GM21528 (cell line): ENCODE results near the gene NR3C2.

Experiments used
- ATAC-seq: cut with Tn5 transposase; IDR thresholded peaks from one replicate; pipeline ENCODE4 v1.9.1; 2021; ENCODE audit warnings: mild to moderate bottlenecking, moderate library complexity; ENCODE audit not compliant: unreplicated experiment, low FRiP score

The NR3C2 gene

DNA sequence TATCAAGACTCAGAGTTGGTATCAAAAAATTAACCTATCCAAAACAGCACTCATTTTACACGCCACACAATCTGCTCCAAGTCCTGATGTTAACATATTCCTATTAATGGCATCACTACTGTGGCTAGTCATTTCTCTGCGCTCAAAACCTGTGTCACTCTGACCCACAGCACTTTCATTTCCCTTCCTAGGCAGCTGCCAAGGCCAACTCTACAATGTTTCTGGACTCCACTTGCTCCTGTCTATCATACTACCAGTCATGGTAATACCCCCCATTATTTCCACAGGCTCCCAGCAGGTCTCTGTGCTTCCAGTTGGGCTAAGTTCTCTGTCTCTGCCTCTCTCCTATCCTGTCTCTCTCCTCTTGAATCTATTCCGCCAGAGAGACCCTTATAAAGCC lies 323.6 kb downstream of the NR3C2 start:
- ATAC-seq: no peak

DNA sequence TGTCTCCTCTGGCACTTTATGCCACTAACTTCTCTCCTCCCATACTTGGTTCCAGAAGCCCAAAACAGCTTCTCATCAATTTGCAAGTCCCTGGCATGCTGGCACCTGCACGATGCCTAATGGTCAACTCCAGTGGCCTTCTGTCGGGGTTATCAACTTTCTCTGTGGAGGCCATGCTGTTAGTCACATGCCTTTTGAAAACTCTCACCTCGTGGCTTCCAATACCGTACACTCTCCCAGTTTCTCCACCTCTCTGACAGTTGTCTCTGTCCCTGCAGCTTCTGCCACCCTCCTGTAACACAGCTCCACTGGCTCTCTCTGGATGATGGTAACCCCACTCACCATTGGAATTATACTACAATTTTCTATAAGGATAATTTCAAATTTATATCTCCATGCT lies 324.0 kb downstream of the NR3C2 start:
- no peak for ATAC-seq

DNA sequence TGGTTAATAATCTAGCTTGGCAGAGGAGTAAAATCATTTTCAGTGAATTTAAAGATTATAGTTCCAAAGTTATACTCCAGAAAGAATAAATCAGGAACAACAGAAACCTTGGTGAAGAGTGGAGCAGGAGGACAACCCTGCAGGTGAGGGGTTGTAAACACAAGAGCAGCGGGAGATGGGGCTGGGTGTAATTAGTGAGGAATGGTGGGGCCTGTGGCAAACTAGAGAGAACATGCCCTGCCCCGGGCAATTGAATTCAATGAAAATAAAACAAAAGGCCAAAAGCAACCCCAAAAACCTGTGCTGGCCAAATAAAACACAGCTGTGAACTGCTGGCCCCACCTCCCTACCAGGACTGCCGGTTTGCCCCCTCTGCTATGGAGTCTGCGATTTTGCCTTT lies 325.2 kb downstream of the NR3C2 start:
- no peak for ATAC-seq

DNA sequence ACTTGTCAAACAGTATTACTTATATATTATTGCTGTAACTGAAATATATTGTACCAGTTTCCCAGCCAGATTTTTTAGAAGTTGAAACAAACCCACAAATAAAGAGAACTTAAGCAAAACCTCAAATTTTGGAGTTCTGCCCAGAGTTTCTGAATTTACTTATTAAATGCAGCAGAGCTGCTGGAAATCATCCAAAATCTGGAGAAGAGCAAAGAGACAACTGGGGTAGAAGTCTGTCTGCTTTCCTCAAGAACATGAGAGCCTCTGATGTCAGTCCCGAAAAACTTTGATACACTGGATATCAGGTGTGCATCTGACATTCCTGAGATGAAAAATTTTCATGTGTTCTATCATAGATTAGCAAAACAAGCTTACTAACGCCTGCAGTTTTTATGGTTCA lies 325.9 kb downstream of the NR3C2 start:
- ATAC-seq: no peak

DNA sequence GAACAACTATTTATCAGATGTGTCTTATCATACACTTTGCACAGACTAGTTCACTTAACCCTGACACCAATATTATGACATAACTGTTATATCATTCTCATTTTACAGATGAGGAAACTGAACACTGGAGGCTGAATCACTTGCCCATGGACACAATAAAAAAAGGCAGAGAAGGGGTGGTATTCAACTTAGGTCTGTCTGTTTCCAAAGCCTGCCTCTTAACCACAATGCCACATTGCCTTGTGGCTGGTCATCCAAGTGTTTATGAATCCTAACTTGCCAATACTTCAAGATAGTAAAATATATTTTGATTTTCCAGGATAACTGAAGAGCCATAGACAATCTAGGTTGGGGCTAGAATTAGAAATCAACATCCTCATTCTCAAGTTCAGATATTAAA lies 327.8 kb downstream of the NR3C2 start:
- ATAC-seq: no peak

DNA sequence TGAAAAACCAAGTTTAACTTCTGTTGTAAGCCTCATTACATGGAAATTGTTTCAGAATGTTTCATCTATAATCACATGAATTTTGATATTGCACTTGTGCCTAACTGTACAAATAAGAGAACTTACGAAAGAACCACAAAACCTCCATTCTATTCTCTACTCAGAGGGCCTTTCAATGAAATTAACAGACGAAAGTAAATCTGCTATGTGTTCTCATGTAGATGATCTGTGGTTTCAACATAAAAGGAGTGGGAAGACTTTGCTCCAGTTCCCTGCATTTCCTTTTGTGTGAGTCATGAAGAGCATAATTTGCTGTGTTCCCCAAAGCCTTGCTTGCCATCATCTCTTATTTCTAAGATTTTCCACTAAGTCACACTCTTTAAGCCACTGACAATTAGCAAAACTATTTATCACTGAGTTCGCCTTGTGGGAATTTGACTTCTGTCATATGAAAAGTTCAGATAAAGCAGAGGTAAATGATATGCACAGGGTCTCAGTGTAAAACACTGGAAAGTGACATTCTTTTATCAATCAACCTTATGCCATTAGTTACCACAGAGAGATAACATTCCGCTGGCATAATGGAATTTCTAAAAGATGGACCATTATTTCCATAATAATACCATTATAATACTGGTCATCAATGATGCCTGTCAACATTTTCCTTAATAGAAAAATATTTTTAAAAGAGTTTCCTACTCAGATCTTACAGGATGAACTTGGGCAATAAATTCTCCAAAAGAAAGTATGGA lies 329.8 kb downstream of the NR3C2 start:
- no peak for ATAC-seq

DNA sequence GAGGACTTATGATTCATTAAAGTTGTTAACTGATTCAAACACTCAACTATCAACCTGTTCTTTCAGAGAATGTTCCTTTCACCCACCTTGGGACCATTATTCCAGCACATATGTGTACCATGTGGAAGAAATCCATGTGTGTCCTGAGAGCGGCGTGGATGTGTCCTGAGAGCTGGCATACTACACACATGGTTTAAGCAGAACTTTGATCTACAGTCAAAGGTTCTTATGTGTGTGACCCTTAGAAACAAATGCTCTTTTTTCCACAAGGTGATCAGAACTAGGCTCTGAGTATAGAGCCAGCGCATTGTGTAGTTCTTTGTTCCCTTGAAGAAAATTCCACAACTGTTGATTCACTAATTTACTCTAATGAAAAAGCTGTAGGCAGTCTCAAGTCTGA lies 332.0 kb downstream of the NR3C2 start:
- no peak for ATAC-seq

DNA sequence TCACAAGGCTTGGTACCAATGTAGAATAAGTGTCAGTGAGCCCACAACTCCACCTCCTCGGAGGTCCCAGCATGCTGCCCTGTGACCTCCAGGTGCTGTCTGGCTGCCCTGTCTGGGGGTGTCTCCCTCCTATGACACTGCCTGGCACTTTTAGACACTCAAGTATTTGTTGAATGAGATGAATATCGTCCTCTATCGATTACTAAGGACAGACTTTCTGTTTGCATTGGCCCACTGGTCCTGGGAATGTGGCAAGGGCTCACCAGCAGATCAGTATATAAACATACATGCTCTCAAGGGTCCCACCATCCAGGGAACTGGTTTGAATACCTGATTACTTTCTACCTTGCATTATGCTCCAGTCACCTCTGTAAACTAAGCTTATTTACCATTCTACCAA lies 333.0 kb downstream of the NR3C2 start:
- no peak for ATAC-seq

DNA sequence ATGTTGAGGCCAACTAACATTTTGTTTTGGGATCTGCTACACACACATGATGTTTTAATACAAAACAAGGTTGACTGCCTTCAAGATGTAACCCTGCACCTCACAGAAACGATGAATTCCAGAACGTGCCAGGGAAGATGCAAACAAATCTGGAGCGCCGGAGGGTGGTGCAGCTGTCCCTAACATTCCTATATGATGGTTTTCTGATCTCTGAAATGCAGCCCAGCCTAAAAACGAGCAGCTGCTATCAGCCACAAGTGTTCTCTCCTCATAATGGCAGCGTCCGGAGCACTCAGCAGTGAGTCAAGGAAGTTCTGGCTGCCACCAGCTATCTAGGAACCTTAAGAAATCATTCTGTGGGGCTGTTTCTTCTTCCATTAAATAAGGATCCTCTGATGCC lies 333.4 kb downstream of the NR3C2 start:
- no peak for ATAC-seq

DNA sequence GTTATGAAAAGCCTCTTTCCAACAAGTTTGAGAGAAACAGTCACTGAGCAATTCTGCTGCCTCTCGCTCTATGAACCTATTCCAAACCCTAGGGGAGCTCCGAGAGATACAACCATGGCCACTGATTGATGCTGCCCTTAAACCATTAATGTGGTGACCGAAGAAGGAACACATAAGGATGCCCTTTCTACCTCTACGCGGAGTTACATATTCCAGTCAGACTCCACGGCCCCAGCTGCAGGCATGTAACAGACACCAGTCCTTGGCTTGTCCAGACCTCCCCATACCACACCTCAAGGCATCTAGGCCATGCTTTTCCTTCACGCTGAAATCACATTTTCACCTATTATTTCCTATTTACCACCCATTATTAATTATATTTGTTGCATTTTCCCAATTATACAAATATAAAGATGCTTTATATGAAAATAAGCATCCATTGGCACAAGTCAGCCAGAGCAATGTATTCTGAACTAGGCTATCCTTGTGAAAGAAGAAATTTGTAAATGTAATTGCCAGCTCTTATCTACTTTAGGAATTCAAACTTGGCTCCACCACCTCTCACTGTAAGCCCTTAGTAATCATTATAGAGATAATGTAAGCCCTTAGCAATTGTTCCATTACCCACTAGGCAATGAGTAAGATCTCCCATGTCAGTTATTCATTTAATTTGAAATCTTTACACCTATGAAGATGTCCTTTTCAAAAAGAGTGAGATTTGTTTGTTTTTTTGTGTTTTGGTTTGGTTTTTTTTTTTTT lies 338.4 kb downstream of the NR3C2 start:
- ATAC-seq: no peak

DNA sequence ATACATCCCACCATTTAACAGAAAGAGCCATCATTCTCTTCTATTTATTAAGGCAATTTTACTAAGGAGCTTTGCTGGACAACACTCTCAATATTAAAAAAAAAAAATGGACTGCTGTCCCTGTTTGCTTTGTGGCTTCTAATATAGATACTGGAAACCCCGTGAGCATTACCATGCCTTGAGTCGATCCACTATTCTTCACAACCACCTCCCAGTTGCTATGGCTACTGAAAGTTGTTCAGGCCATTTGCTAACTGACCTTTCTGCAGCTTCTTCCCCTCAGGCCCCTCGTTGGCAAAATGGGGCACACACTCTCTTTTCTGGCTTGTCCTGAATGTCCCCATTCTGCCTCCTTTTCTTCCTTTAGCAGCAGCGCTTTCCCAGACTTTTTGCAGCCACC lies 340.4 kb downstream of the NR3C2 start:
- ATAC-seq: no peak

DNA sequence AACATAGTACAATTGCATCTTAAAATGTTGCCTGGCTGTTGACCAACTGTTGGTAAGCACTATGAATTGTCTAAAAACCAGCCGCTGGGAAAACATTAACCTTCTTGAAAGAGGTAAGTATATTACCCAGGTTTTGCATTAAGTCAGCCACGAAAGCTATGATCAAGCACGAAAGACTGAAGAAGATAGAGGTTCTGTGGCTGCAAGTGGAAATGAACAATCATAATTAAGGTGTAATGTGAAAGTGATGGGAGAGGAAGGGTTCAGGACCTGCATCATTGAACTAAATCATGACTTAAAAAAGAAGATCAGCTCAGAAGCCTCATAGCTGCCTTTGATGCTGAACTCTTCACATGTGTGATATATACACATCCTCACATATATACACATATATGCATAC lies 341.0 kb downstream of the NR3C2 start:
- ATAC-seq: no peak

DNA sequence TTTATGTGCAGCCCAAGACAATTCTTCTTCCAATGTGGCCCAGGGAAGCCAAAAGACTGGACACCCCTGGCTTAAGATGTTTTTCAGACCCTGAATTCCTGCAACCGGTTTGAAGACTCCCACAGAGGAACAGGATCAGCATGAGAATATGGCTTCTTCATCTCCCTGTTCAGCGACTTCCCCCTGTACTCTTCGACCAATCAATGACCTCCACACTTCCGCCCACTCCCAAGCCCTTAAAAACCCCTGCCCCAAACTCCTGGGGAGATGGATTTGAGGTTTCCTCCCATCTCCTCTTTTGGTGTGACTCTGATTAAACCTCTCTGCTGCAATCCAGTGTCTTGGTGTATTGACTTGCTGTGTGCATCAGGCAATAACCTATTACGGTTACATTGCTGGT lies 344.4 kb downstream of the NR3C2 start:
- ATAC-seq: no peak

DNA sequence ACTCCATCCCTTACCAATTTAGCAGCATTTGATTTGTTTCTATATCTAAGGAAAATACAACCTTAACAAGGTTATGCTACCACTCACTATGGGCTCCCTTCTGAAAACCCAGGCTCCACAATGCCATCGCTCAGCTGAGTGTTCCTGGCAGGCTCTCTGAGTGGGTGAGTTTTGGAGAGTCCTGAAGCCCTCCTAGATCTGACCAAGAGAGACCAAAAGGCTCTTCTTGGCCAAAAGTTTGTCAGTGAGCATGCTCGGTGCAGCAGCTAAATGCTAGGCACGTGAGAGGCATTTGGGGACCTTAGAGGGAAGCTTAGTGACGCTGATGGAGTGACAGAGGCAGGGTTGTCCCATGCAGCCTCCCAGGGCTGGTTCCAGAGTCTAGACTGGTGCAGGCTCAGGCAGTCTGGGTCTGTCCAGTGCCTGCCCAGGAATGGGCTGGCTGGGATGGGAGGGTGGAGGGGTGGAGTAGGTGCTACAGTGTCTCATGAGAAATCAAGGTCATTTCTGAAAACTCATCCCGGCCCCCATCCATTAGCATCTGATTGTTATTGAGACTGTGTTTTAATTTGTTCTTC lies 346.8 kb downstream of the NR3C2 start:
- ATAC-seq: no peak

DNA sequence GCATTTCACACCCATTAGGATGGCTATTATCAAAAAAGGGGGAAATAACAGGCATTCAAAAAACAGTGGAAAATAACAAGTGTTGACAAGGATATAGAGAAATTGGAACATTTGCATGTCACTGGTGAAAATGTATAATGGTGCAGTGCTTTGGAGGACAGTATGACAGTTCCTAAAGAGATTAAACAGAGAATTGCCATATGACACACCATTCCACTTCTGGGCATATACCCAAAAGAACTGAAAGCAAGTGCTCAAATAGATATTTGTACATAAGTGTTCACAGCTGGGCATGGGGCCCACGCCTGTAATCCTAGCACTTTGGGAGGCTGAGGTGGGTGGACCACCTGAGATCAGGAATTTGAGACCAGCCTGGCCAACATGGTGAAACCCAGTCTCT lies 348.1 kb downstream of the NR3C2 start:
- ATAC-seq: no peak

DNA sequence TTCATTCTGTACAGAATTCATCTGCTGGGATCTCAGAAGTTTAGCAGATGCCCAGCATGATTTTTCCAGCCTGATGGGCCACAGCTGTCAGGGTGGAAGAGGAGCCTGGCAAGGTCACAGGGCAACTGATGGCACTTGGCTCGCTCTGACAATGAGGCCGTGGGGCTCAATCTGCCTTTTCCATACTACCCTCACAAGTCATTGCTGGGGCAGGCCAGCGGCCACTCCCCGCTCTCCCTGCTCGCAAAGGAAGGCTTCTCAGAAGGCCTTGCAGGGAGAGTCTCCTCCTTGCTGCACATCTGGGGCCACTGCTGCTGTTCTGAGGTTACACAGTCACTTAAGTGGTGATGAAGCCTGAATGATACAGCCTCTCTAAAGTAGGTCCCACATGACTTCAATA lies 349.1 kb downstream of the NR3C2 start:
- no peak for ATAC-seq

DNA sequence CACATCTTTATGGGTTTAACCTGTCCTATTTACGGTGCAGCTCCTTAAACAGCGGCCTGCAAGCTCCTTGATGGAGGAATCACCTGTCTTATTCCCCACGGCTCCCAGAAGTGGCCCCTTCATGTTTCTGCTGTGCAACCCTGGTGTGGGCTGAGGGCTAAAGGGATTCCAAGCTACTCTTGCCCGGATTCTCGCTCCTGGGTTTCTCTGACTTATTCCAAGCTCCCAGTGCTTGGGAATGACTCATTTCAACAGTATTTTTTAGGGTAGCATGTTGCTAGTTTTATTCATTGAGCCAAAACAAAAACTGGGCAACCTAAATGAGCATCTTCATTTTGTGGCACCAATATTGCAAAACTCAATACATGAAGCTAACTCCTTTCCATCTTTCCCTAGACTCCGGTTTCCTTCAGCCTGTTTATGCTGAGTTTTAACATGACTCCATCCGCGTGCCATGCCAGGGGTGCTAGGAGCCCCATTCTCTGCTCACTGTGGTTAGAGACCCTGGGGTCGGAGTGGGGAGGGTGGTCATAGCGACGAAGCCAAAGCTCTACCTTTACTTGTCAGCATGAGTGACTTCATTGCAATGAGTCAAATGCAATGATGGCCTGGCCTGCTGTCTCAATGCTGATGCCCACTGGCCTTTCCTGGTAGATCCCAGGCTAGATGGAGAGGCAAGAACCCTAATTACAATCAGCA lies 349.7 kb downstream of the NR3C2 start:
- no peak for ATAC-seq

DNA sequence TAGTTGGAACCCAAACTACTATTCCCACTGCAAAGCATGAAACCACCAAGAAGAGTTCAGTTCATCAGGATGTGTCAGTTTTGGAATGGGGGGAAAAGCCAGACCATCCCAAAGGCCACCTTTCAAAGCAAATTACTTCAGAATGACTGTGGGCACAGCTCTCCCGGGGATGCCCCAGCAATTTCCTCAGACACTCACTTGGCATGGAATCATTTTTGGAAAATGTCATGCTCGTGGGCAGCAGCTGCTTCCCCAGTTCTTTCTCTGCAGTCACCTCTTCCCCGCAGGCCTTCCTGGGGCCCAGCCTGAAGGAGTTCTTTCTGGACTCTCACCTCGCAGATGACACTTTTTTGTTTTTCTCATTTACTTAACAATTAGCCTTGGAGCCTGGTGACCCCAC lies 350.3 kb downstream of the NR3C2 start:
- ATAC-seq: no peak

DNA sequence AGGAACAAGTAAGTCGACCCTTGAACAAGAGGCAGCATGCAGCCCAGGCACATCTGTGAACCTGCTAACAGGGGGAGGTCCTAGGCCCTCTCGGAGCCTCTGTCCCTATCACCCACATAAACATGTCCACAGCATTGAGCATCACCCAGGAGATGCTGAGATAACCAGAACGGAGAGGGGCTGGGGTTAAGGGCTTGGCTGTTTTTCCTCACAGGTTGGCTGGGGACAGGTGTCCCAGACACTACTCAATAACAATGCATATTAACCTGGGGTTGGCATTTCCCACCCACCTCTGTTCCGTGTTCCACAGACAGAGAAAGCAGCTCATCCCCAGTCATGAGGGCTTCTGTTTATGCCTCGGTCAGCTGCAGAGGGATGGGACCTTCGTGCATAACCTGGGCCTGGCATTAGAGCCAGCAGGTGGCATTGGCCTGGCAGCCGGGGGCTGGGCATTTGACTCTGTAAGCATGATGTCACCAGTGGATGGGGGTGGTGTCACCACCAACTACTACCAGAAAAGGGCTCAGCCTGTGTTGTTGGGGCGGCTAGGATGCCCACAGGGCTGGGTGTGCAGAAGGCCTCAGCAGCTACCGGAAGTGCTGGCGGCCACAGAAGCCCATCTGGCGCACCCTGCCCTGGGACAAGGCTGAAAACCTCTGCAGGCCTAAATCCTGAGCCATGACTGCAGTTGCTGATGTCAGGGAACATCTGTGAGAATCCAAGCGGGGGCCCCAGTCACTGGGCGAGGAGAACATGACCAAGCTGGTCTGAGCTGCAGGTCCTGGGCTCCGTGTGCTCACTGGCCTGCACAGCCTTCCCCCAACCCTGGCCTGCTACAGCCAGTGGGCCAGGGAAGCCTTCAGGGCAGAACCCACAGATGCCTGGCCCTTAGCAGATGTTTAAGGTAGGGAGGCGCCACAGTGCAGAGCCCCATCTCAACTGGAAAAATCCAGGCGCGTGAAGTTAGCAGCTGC lies 351.4 kb downstream of the NR3C2 start:
- ATAC-seq: no peak

DNA sequence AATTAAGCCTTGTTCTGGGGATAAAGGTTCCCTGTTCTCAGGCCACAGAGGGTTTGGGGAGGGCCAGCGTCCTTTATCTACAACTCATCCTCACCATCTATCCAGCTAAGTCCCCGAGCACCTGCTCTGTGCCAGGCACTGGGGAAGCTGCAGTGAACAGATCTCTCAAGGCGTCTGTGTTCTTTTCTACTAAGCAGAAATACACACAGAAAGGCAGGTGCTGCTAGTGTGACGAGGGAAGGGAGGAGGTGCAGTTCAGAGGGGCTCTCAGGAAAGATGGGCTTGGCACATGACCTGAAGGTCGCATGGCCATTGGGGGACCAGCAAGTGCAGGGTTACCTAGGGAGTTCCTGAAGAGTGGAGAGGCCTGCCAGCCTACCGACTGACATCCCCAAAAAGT lies 352.2 kb downstream of the NR3C2 start:
- ATAC-seq: no peak
